H7 (cell line): ENCODE data around the gene METTL13. TPM values are rescaled to one million over a fixed set of nuclear protein-coding genes. Genes with fewer than 3 reads are reported as not detected.
A peak's percentile ranks its signal among the peaks of the same experiment; 100 is the strongest.

Source experiments
- DNase-seq: peaks from one replicate; pipeline ENCODE4 v3.0.0; 2012
- H3K27me3 ChIP-seq: 2 replicates; pipeline ENCODE4 v1.6.0; 2011; ENCODE audit warnings: mild to moderate bottlenecking, low read length; ENCODE audit not compliant: control insufficient read depth, insufficient read depth
- H3K36me3 ChIP-seq: replicated peaks from 2 replicates; pipeline ENCODE4 v1.5.1; 2011; ENCODE audit warnings: low read length; ENCODE audit not compliant: control insufficient read depth, insufficient read depth
- H3K4me3 ChIP-seq: 2 replicates; pipeline ENCODE4 v1.5.1; 2011; ENCODE audit warnings: low read depth, mild to moderate bottlenecking, control low read depth, low read length, moderate library complexity; ENCODE audit not compliant: insufficient read depth
- total RNA-seq: library from RNA; depleted of rRNA; stranded (reverse); fragments of >200 nt; shearing (Covaris generic); gene quantifications from 2 replicates; pipeline ENCODE4 v1.2.3, GENCODE V29; 2014

Gene METTL13
- total RNA-seq, 1 experiment from 2014 or later: 49.5 TPM

- H3K36me3 ChIP-seq: no peaks in the 10 kb centered on the region
- H3K27me3 ChIP-seq: no peaks in the 10 kb centered on the region
- no peak for DNase-seq
- no peak overlapping the region for H3K4me3 ChIP-seq
Observed at GRCh38 chr1:171753685-171754352, 27.6 kb upstream of the METTL13 start.

- no peaks in the 10 kb centered on the region for H3K27me3 ChIP-seq
- no peak overlapping the region for H3K4me3 ChIP-seq
- peak; percentile 33 for DNase-seq
- no peaks in the 10 kb centered on the region for H3K36me3 ChIP-seq
Observed at GRCh38 chr1:171754353-171754705, 27.1 kb upstream of the METTL13 start.

DNA sequence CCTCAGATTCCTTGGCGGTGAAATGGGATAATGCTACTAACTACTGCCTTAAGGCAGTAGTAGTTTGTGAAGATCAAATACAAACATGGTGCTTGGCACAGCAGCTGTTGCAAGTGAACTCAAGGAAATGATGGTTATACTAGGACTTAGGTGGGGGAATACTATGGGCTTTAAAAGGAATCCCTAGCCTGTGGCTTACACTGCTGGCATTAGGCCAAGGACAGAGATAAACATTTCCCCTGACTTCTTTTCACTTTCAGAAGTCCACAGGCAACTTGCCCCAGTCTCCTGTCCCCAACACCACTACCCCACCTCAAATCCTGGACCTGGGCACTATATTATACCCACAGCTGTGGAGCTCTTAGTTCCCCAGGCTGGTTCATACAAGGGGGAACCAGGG lies 26.5 kb upstream of the METTL13 start:
- Histone ChIP-seq H3K4me3 (no peak overlapping the region), H3K27me3 (no peaks in the 10 kb centered on the region), H3K36me3 (no peaks in the 10 kb centered on the region)
- DNase-seq: no peak

DNA sequence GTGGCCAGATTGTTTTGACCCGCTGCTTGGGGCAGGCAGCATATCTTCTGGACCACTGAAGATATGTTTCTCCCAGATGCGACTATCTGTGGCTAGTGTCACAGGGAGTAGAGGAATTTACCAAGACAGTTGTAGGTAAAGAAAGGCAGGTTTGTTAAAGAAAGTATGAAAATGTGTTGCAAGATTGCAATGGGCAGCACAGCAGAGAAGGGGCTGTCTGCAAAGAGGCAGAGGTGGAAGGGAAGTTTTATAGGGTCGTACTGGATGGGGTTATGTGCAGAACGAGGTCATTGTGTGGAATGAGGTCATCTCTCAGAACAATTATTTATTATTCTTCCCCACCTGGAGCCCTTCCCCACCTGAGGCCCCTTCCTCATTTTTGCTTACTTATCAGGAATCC lies 24.6 kb upstream of the METTL13 start:
- DNase-seq: no peak
- H3K27me3 ChIP-seq: no peaks in the 10 kb centered on the region

DNA sequence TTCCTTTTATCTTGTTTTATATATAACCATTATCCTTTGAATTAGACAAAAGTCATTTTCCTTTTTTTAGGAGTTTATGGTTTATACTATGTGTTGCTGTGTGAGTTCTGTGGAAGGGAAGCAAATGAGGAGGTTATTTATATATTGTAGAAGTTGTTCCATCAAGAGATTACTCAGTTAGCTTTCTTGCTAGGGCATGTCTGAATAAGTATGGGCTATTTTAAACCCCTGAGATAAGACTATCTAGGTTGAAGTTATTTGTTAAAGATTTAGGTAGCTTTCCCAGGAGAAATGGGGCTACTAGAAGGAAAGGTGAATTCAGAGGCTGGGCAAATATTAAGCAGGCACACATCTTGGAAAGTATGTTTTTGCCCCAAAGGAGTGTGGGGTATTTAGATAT lies 23.4 kb upstream of the METTL13 start:
- Histone ChIP-seq H3K36me3 (no peaks in the 10 kb centered on the region), H3K4me3 (no peak overlapping the region), H3K27me3 (no peaks in the 10 kb centered on the region)
- no peak for DNase-seq

More for the DNA sequence above, 24.6 kb upstream of the METTL13 start:
- H3K4me3 ChIP-seq: no peak overlapping the region
- no peaks in the 10 kb centered on the region for H3K36me3 ChIP-seq

DNA sequence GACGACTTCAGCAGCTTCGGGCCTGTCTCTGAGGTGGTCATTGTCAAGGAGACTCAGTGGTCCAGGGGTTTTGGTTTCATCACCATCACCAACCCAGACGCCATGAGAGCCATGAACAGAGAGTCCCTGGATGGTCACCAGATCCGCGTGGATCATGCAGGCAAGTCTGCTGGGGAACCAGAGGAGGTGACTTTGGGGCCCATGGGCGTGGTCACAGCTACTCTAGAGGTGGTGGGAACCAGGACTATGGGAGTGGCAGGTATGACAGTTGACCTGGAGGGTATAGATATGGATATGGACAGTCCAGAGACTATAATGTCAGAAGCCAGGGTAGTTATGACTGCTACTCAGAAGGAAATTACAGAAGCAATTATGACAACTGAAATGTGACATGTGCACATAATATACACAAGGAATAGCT lies 19.3 kb upstream of the METTL13 start:
- H3K36me3 ChIP-seq: no peaks in the 10 kb centered on the region

GRCh38 chr1:171763764-171764163 lies 17.7 kb upstream of the METTL13 start:
- no peak for DNase-seq
- H3K36me3 ChIP-seq: no peaks in the 10 kb centered on the region

More for the DNA sequence above, 19.3 kb upstream of the METTL13 start:
- Histone ChIP-seq H3K4me3 (no peak overlapping the region), H3K27me3 (no peaks in the 10 kb centered on the region)
- DNase-seq: no peak

GRCh38 chr1:171769171-171769570 lies 12.3 kb upstream of the METTL13 start:
- Histone ChIP-seq H3K36me3 (no peaks in the 10 kb centered on the region), H3K27me3 (no peaks in the 10 kb centered on the region), H3K4me3 (no peak overlapping the region)
- DNase-seq: no peak

More at GRCh38 chr1:171763764-171764163, 17.7 kb upstream of the METTL13 start:
- no peaks in the 10 kb centered on the region for H3K27me3 ChIP-seq
- no peak overlapping the region for H3K4me3 ChIP-seq

DNA sequence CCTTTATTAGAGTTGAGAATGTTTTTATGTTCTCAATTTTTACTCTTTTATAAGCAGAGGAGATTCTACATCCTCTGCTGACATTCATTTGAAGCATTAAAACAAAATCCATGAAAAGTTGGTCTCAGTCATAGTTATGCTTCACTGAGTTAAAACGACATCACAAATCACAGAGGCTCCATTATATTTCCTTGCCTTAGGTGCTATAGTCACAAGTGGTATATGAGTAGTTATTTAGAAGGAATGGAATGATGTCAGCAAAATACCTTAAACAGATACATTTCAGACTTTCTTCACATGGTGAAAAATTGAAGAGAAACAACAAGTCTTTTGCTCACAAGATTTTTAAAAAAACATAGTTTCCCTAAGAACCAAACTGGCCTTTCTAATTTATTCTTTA lies 11.7 kb upstream of the METTL13 start:
- DNase-seq: no peak
- no peaks in the 10 kb centered on the region for H3K36me3 ChIP-seq

GRCh38 chr1:171772312-171772711 lies 9.1 kb upstream of the METTL13 start:
- no peak overlapping the region for H3K4me3 ChIP-seq
- no peak for DNase-seq
- H3K27me3 ChIP-seq: no peaks in the 10 kb centered on the region
- no peaks in the 10 kb centered on the region for H3K36me3 ChIP-seq

More for the DNA sequence above, 11.7 kb upstream of the METTL13 start:
- no peak overlapping the region for H3K4me3 ChIP-seq
- no peaks in the 10 kb centered on the region for H3K27me3 ChIP-seq

DNA sequence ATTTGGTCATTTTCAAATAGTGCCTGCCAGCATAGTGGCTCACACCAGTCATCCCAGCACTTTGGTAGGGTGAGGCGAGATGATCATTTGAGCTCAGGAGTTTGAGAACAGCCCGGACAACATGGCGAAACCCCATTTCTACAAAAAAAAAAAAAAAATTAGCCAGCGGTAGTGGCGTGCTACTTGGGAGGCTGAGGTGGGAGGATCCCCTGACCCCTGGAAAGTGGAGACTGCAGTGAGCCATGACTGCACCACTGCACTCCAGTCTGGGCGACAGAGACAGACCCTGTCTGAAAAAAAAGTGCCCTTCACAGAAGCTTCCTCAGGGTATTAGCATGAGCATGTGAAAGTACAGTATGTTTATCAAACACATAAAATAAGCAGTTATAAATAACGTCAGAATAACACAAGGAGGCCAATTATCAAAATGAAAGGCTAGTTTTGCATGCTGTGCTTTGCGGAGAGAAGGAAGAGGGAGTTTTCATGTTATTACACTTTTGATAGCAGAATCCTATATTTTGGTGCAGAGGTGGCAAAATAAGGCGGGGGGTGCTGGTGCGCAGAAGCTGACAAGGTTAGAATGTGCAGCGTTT lies 781 bp upstream of the METTL13 start:
- H3K27me3 ChIP-seq: no peaks in the 10 kb centered on the region
- no peak for DNase-seq
- H3K36me3 ChIP-seq: peaks cover 10% of the 10 kb centered on the region
- H3K4me3 ChIP-seq: peak overlapping the region; percentile 49

DNA sequence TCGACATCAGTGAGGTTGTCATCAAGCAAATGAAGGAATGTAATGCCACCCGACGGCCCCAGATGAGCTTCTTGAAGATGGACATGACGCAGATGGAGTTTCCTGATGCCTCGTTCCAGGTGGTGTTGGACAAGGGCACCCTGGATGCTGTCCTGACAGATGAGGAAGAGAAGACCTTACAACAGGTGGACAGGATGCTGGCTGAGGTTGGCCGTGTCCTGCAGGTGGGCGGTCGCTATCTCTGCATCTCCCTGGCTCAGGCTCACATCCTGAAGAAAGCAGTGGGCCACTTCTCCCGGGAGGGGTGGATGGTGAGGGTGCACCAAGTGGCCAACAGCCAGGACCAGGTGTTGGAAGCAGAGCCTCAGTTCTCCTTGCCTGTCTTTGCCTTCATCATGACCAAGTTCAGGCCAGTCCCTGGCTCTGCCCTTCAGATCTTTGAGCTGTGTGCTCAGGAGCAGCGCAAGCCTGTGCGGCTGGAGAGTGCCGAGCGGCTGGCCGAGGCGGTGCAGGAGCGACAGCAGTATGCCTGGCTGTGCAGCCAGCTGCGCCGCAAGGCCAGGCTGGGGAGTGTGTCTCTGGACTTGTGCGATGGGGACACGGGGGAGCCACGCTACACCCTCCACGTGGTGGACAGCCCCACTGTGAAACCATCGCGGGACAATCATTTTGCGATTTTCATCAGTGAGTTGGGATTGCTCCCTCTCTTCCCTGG lies 2.5 kb downstream of the METTL13 start:
- no peak overlapping the region for H3K4me3 ChIP-seq
- DNase-seq: no peak
- no peaks in the 10 kb centered on the region for H3K27me3 ChIP-seq
- peaks cover 28% of the 10 kb centered on the region for H3K36me3 ChIP-seq

GRCh38 chr1:171784784-171785183 lies 3.3 kb downstream of the METTL13 start:
- peaks cover 30% of the 10 kb centered on the region for H3K36me3 ChIP-seq
- no peak for DNase-seq
- H3K27me3 ChIP-seq: no peaks in the 10 kb centered on the region
- no peak overlapping the region for H3K4me3 ChIP-seq

DNA sequence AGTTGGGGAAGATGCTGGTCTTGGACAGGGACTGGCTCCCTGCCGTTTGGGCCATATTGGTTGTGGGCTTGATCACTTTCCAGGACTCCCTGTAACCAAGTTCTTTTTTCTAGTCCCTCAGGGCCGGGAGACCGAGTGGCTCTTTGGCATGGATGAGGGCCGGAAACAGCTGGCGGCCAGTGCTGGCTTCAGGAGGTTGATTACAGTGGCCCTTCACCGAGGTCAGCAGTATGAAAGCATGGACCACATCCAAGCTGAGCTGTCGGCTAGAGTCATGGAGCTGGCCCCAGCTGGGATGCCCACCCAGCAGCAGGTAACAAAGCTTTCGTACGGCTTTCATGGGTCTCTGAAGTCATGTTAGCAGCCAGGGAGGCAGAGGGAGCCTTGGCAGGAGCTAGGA lies 4.3 kb downstream of the METTL13 start:
- no peak overlapping the region for H3K4me3 ChIP-seq
- no peak for DNase-seq
- H3K27me3 ChIP-seq: no peaks in the 10 kb centered on the region
- peaks cover 38% of the 10 kb centered on the region for H3K36me3 ChIP-seq

GRCh38 chr1:171786534-171786933 lies 5.1 kb downstream of the METTL13 start:
- no peak for DNase-seq
- Histone ChIP-seq H3K4me3 (no peak overlapping the region), H3K27me3 (no peaks in the 10 kb centered on the region), H3K36me3 (peaks cover 44% of the 10 kb centered on the region)
